B cell (primary cell): Measurements from ENCODE around the gene TRAF3. TPM values are rescaled to one million over a fixed set of nuclear protein-coding genes. Genes with fewer than 3 reads are reported as not detected.

Source experiments
- ATAC-seq: fragments of 200-7000 bp; cut with Tn5 transposase; one replicate; pipeline ENCODE4 v1.10.0; 2021; ENCODE audit warnings: low read depth, mild to moderate bottlenecking, moderate number of reproducible peaks, moderate library complexity
- CTCF ChIA-PET: fragments of 350-600 bp; sonication (Branson Sonifier 250); formaldehyde crosslinking; loops from one replicate; lab custom pipeline; 2021; ENCODE audit warnings: antibody characterized with exemption, inconsistent platforms; lab: Charles Lee
- POLR2A ChIA-PET: fragments of 350-600 bp; sonication (Branson Sonifier 250); formaldehyde crosslinking; loops from one replicate; lab custom pipeline; 2021; ENCODE audit warnings: antibody characterized with exemption; lab: Charles Lee
- DNase-seq: peaks from one replicate; pipeline ENCODE4 v3.0.0; 2013
- H2AFZ ChIP-seq: 2 replicates; pipeline ENCODE4 v1.6.1; 2012; ENCODE audit warnings: mild to moderate bottlenecking, low read depth, low read length; ENCODE audit not compliant: insufficient read depth, poor library complexity, severe bottlenecking
- H3K27ac ChIP-seq, 2 donors: 1 replicate in 1 of 2; 2 replicates in 1 of 2; pipeline ENCODE4 v1.5.1; 2012 to 2013; ENCODE audit warnings: low read length in 2 of 2, mild to moderate bottlenecking in 2 of 2, moderate library complexity in 1 of 2
- H3K27me3 ChIP-seq, 4 experiments: fragments of 200-600 bp in 1 of 4; sonication (generic) in 1 of 4; replicated peaks in 1 of 4; 1 replicate in 2 of 4; 2 replicates in 2 of 4; pipeline versions ENCODE4 v1.6.1 to v1.7.0; 2013 to 2016; ENCODE audit warnings: low read length in 3 of 4, mild to moderate bottlenecking in 2 of 4, mixed read lengths in 1 of 4, moderate library complexity in 1 of 4; ENCODE audit not compliant: insufficient read depth in 4 of 4, control insufficient read depth in 3 of 4; ENCODE audit errors: control extremely low read depth in 1 of 4
- H3K36me3 ChIP-seq, 2 experiments: replicated peaks in 1 of 2; 1 replicate in 1 of 2; 2 replicates in 1 of 2; pipeline versions ENCODE4 v1.6.1 to v1.7.1; 2013; ENCODE audit warnings: low read length in 1 of 2; ENCODE audit not compliant: insufficient read depth in 2 of 2, control insufficient read depth in 1 of 2; ENCODE audit errors: control extremely low read depth in 1 of 2, extremely low read depth in 1 of 2
- H3K4me1 ChIP-seq, 2 donors: fragments of 200-600 bp in 1 of 2; sonication (generic) in 1 of 2; 1 replicate in 1 of 2; 2 replicates in 1 of 2; pipeline versions ENCODE4 v1.5.1 to v1.6.1; 2013 to 2017; ENCODE audit warnings: low read length in 2 of 2; ENCODE audit not compliant: control insufficient read depth in 2 of 2, insufficient read depth in 2 of 2
- H3K4me2 ChIP-seq: replicated peaks from 2 replicates; pipeline ENCODE3; 2012; ENCODE audit warnings: mild to moderate bottlenecking, low read depth, low read length; ENCODE audit not compliant: poor library complexity, severe bottlenecking
- H3K4me3 ChIP-seq, 5 experiments: fragments of 200-600 bp in 1 of 5; sonication (generic) in 1 of 5; 1 replicate in 3 of 5; 2 replicates in 2 of 5; pipeline versions ENCODE4 v1.5.1 to v1.7.0; 2011 to 2016; ENCODE audit warnings: low read length in 4 of 5, mild to moderate bottlenecking in 4 of 5, low read depth in 2 of 5, control low read depth in 1 of 5, moderate library complexity in 1 of 5; ENCODE audit not compliant: insufficient read depth in 1 of 5; ENCODE audit errors: control extremely low read depth in 1 of 5, extremely low read depth in 1 of 5
- H3K79me2 ChIP-seq: fragments of 200-600 bp; sonication (generic); one replicate; pipeline ENCODE4 v1.6.0; 2016; ENCODE audit warnings: low read length; ENCODE audit not compliant: control insufficient read depth, insufficient read depth
- H3K9ac ChIP-seq: fragments of 200-600 bp; sonication (generic); 2 replicates; pipeline ENCODE4 v1.6.1; 2017; ENCODE audit warnings: mild to moderate bottlenecking, low read length, moderate library complexity
- H3K9me3 ChIP-seq, 3 donors: one replicate each; pipeline versions ENCODE4 v1.6.1 to v1.7.1; 2013; ENCODE audit warnings: low read length in 2 of 3; ENCODE audit not compliant: control insufficient read depth in 2 of 3, insufficient read depth in 1 of 3; ENCODE audit errors: control extremely low read depth in 1 of 3
- H4K20me1 ChIP-seq: 2 replicates; pipeline ENCODE4 v1.6.0; 2012; ENCODE audit warnings: mild to moderate bottlenecking, low read length; ENCODE audit not compliant: insufficient read depth, control insufficient read depth, poor library complexity, severe bottlenecking
- H3K27ac Mint-ChIP-seq: one replicate; pipeline ENCODE4 v1.8.0; 2021; ENCODE audit warnings: mixed read lengths
- H3K27me3 Mint-ChIP-seq: one replicate; pipeline ENCODE4 v1.8.0; 2021; ENCODE audit warnings: mixed read lengths
- H3K4me1 Mint-ChIP-seq: one replicate; pipeline ENCODE4 v1.8.0; 2021; ENCODE audit warnings: mixed read lengths
- H3K4me3 Mint-ChIP-seq: one replicate; pipeline ENCODE4 v1.8.0; 2021; ENCODE audit warnings: mixed read lengths
- H3K9me3 Mint-ChIP-seq: one replicate; pipeline ENCODE4 v1.8.0; 2022; ENCODE audit warnings: mixed read lengths; ENCODE audit not compliant: insufficient read depth
- EZH2 ChIP-seq: IDR thresholded peaks from 2 replicates; pipeline ENCODE4 v1.6.1; 2012; ENCODE audit warnings: borderline replicate concordance, low read depth, mild to moderate bottlenecking, moderate library complexity, low read length; ENCODE audit not compliant: insufficient read depth, poor library complexity, severe bottlenecking
- WGBS: methylation state at CpG from one replicate; pipeline ENCODE4 v1.1.5; 2013; ENCODE audit warnings: missing lambda C conversion rate; ENCODE audit not compliant: insufficient coverage; 5-methylcytosine and 5-hydroxymethylcytosine counted together
- intact Hi-C: fragments of 100-400 bp; cut with micrococcal nuclease; formaldehyde crosslinking; loops from one replicate; pipeline ENCODE4 v1.10.0; 2022
- polyA plus RNA-seq: library from polyadenylated mRNA; depleted of rRNA; stranded (reverse); fragments of >200 nt; gene quantifications from 2 replicates; pipeline ENCODE4 v1.2.3, GENCODE V29; 2012
- small RNA-seq: library from RNA; depleted of rRNA; stranded (forward); fragments of <200 nt; gene quantifications from one replicate; pipeline ENCODE3, GENCODE V24; 2012; ENCODE audit warnings: low replicate concordance, low read depth; ENCODE audit not compliant: insufficient read length
- total RNA-seq, 2 donors: library from RNA; stranded (reverse); fragments of 120-200 nt in 1 of 2; gene quantifications; 1 replicate in 1 of 2; 2 replicates in 1 of 2; pipeline versions ENCODE4 v1.2.3 to v1.2.4, GENCODE V29; 2013 to 2022
- TF ChIP-seq, protein P1 (sequence below): fragments of 200-600 bp; IDR thresholded peaks from one replicate; pipeline ENCODE4 v1.8.0; 2022; ENCODE audit warnings: antibody characterized with exemption, mild to moderate bottlenecking

Gene TRAF3
- total and polyA plus RNA-seq, 2 donors (not counting 1 experiment from before 2014, with no cell fraction given), result 42.8 to 89.8 TPM

DNA sequence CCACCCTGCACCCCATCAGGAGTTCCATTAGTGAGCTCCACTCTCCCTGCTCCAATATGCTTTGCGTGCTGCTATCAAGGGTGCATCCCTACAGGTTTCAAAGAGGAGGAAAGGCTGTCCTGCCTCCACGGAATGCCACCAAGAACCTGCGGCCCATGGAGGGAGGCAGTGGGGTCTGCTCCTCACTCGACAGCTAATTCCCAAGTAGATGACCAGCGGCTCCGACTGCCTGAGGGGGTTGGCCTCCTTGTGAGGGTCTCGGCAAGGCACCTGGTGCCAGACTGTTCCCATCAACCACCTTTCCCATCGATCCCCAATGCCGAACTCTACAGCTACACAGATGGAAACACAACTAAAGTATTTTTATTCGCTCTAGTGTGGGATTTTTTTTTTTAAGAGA is 181.2 kb downstream of the TRAF3 start:
- H3K9me3 Mint-ChIP-seq, result no peaks in the 10 kb centered on the region
- Histone ChIP-seq H3K4me2 (no peak overlapping the region), H3K27ac (no peak overlapping the region), H3K9ac (no peak overlapping the region), H3K79me2 (no peaks in the 10 kb centered on the region), H3K4me1 (no peaks in the 10 kb centered on the region), H2AFZ (no peak overlapping the region), H3K36me3 (peaks cover 0 to 40% of the 10 kb centered on the region in 2 experiments), H4K20me1 (no peaks in the 10 kb centered on the region), H3K27me3 (no peaks in the 10 kb centered on the region), H3K9me3 (no peaks in the 10 kb centered on the region), H3K4me3 (no peak overlapping the region)
- WGBS, result 100% methylated on average over 4 of the region's 10 CpGs
- no peak overlapping the region for H3K4me3 Mint-ChIP-seq
- no peak for DNase-seq
- ChIA-PET POLR2A (no interaction called here), CTCF (no interaction called here)
- H3K27ac Mint-ChIP-seq, result no peak overlapping the region
- TF ChIP-seq, protein P1, sequence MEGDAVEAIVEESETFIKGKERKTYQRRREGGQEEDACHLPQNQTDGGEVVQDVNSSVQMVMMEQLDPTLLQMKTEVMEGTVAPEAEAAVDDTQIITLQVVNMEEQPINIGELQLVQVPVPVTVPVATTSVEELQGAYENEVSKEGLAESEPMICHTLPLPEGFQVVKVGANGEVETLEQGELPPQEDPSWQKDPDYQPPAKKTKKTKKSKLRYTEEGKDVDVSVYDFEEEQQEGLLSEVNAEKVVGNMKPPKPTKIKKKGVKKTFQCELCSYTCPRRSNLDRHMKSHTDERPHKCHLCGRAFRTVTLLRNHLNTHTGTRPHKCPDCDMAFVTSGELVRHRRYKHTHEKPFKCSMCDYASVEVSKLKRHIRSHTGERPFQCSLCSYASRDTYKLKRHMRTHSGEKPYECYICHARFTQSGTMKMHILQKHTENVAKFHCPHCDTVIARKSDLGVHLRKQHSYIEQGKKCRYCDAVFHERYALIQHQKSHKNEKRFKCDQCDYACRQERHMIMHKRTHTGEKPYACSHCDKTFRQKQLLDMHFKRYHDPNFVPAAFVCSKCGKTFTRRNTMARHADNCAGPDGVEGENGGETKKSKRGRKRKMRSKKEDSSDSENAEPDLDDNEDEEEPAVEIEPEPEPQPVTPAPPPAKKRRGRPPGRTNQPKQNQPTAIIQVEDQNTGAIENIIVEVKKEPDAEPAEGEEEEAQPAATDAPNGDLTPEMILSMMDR, result no peak
- no peak for TF ChIP-seq EZH2
- intact Hi-C loops, result no loop called here
- ATAC-seq, result no peak
- H3K27me3 Mint-ChIP-seq, result no peaks in the 10 kb centered on the region
- no peaks in the 10 kb centered on the region for H3K4me1 Mint-ChIP-seq

Small RNA genes within 50 kb of the gene (small RNA-seq; reads per million reads assigned to genes)
- not detected for gene RNU6-1316P

Other genes starting within 250 kb of the TRAF3 start
- gene RCOR1, start 184.8 kb upstream of the TRAF3 start, total RNA-seq, result 37.1 and 38.4 TPM in 2 replicates
- gene RCOR1, start 184.8 kb upstream of the TRAF3 start, polyA plus RNA-seq, result 8.7 and 12.5 TPM in 2 replicates
- 10.6 and 11.5 TPM in 2 replicates for gene AMN, start 145.2 kb downstream of the TRAF3 start, total RNA-seq
- 9.2 and 15.0 TPM in 2 replicates for gene AMN, start 145.2 kb downstream of the TRAF3 start, polyA plus RNA-seq